NCI-H1092 treated with DMSO at 0.1 percent for 48 hours (cell line): ENCODE results near the gene PCDHB10.
"Not testable (repeated sequence)": the region's sequence is repeated elsewhere in the genome, so short reads cannot be mapped to it uniquely, and the experiment has no call there.

Source experiments
- DNase-seq: peaks from one replicate; lab custom pipeline; 2025; lab: John Stamatoyannopoulos, UW

Gene PCDHB10

DNA sequence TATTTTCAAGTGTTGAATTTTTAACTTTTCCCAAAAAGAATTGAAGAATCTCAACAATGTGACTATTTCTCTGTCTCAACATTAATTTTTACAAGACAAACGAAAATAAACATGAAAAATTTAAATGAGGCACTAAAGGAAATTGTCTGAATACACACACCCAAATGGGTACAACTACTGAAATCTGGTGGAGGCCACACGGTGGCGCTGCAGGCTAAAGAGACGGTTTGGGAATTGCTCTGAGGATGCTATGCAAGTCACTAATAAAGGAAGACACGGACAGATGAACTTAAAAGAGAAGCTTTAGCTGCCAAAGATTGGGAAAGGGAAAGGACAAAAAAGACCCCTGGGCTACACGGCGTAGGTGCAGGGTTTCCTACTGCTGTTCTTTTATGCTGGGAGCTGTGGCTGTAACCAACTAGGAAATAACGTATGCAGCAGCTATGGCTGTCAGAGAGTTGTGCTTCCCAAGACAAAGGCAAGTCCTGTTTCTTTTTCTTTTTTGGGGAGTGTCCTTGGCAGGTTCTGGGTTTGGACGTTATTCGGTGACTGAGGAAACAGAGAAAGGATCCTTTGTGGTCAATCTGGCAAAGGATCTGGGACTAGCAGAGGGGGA, at the start of gene PCDHB10:
TSS of gene PCDHB10 (plus strand) at position 244 of the 616 bp plus-strand sequence. CDS start at position 444, 200 bp downstream.
- DNase-seq, result no peak

DNA sequence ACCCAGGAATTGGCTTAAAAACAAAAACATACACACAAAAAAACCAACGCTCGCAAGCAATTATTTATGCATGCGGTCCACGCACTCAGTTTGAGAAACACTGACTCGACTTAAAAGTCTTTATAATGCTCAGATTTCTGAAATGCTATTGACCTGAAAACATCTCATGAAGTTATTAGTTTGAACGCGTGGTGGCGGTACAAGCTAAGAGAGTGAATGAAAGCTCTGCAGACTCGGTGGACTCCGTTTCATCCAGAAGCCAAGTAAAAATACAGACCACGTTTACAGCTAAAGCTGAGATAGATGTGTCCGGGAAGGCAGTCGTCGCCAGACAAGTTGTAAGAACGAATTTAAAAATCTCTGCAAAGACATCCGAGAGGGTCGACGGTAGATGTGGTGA, 42.3 kb upstream of the PCDHB10 start, which contains the start of gene PCDHB6:
TSS of gene PCDHB6 (plus strand) at position 246 of the 400 bp plus-strand sequence. CDS start 201 bp downstream, outside the sequence.
- DNase-seq, result no peak

DNA sequence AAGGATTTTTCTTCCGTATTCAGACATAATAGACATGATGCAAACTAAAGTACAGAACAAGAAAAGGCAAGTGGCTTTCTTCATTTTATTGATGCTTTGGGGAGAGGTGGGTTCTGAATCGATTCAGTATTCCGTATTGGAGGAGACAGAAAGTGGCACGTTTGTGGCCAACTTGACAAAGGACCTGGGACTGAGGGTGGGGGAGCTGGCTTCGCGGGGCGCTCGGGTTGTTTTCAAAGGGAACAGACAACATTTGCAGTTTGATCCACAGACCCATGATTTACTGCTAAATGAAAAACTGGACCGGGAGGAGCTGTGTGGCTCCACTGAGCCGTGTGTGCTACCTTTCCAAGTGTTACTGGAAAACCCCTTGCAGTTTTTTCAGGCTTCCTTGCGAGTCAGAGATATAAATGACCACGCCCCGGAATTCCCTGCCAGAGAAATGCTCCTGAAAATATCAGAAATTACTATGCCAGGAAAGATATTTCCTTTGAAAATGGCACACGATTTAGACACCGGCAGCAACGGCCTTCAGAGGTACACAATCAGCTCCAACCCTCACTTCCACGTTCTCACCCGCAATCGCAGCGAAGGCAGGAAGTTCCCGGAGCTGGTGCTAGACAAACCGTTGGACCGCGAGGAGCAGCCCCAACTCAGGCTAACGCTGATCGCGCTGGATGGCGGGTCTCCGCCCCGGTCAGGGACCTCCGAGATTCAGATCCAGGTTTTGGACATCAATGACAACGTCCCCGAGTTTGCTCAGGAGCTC, 41.7 kb upstream of the PCDHB10 start:
- no peak for DNase-seq

DNA sequence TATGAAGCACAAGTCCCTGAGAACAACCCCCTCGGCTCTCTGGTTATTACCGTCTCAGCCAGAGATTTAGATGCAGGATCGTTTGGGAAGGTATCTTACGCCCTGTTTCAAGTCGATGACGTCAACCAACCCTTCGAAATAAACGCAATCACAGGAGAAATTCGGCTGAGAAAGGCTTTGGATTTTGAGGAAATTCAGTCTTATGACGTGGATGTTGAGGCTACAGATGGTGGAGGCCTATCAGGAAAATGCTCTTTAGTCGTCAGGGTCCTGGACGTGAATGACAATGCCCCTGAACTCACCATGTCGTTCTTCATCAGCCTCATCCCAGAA, 41.2 kb upstream of the PCDHB10 start:
- no peak for DNase-seq

DNA sequence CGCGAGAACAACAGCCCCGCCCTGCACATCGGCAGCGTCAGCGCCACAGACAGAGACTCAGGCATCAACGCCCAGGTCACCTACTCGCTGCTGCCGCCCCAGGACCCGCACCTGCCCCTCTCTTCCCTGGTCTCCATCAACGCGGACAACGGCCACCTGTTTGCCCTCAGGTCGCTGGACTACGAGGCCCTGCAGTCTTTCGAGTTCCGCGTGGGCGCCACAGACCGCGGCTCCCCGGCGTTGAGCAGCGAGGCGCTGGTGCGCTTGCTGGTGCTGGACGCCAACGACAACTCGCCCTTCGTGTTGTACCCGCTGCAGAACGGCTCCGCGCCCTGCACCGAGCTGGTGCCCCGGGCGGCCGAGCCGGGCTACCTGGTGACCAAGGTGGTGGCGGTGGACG, 40.5 kb upstream of the PCDHB10 start:
- DNase-seq, result not testable (repeated sequence)

DNA sequence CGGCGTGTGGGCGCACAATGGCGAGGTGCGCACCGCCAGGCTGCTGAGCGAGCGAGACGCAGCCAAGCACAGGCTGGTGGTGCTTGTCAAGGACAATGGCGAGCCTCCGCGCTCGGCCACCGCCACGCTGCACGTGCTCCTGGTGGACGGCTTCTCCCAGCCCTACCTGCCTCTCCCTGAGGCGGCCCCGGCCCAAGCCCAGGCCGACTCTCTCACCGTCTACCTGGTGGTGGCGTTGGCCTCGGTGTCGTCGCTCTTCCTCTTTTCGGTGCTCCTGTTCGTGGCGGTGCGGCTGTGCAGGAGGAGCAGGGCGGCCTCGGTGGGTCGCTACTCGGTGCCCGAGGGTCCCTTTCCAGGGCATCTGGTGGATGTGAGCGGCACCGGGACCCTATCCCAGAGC, 40.1 kb upstream of the PCDHB10 start:
- not testable (repeated sequence) for DNase-seq

DNA sequence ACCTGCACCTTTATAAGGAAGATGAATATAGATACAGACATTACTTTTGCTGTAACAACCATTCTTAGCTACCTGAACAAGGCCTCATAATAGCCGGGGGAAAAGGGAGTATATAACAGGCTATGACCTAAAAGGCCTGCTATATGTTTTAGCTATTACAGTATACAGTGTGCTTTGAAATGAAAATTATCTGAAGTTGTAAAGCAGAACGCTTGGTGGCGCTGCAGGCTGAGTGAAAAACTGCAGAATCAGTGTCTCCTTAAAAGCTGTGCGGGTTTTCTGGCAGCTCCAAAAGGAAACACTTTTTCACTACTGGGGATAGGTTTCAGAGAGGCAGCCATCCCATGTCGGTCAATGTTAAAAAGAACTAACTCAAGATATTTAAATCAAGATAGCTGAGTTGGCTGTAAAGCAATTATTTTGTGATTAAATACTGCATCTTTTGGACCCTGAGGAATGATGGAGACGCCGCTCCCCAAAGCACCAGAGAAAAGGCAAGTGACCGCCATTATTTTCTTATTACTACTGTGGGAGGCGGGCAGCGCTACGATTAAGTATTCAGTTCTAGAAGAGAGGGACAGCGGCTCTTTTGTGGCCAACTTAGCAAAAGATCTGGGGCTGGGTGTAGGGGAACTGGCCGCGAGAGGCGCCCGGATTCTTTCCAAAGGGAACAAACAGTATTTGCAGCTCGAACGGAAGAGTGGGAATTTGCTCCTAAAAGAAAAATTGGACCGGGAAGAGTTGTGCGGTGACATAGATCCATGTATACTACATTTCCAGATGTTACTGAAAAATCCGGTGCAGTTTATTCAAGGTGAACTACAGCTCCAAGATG, 36.4 kb upstream of the PCDHB10 start:
- no peak for DNase-seq

DNA sequence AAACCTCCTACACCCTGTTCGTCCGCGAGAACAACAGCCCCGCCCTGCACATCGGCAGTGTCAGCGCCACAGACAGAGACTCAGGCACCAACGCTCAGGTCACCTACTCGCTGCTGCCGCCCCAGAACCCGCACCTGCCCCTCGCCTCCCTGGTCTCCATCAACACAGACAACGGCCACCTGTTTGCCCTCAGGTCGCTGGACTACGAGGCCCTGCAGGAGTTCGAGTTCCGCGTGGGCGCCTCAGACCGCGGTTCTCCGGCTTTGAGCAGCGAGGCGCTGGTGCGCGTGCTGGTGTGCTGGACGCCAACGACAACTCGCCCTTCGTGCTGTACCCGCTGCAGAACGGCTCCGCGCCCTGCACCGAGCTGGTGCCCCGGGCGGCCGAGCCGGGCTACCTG, 34.8 kb upstream of the PCDHB10 start:
- not testable (repeated sequence) for DNase-seq

DNA sequence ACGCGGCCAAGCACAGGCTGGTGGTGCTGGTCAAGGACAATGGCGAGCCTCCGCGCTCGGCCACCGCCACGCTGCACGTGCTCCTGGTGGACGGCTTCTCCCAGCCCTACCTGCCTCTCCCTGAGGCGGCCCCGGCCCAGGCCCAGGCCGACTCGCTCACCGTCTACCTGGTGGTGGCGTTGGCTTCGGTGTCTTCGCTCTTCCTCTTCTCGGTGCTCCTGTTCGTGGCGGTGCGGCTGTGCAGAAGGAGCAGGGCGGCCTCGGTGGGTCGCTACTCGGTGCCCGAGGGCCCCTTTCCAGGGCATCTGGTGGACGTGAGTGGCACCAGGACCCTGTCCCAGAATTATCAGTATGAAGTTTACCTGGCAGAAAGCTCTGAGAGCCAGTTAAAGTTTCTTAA, 34.3 kb upstream of the PCDHB10 start:
- DNase-seq, result not testable (repeated sequence)

DNA sequence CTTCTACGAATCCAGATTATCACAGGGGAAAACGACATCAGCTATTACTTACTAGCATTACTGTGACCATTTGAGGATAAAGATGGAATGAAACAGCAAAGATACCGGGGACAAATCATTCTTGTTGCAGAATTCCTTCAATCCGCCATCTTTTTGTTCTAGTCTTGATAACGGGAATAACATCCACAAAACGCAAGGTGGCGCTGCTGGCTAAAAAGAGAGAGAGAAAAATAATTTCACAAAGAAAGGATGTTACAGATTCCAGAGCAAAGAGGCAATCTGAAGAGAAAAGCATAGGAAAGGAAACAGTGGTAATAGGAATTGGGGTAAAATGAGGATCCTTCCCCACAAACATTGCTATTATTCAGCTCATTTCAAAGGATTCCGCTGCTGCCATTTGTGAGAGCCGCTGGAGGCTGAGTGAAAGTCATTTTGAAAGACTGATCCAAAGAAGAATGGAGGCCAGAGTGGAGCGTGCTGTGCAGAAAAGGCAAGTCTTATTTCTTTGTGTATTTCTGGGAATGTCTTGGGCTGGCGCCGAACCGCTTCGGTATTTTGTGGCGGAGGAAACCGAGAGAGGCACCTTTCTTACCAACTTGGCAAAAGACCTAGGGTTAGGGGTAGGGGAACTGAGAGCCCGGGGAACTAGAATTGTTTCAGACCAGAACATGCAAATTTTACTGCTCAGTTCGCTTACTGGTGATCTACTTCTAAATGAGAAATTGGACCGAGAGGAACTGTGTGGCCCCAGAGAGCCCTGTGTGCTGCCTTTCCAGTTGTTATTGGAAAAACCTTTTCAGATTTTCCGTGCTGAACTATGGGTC, 19.6 kb upstream of the PCDHB10 start, which contains the start of gene PCDHB7:
TSS of gene PCDHB7 (plus strand) at position 264 of the 824 bp plus-strand sequence. CDS start at position 456, 192 bp downstream.
- DNase-seq, result peak; percentile 35

DNA sequence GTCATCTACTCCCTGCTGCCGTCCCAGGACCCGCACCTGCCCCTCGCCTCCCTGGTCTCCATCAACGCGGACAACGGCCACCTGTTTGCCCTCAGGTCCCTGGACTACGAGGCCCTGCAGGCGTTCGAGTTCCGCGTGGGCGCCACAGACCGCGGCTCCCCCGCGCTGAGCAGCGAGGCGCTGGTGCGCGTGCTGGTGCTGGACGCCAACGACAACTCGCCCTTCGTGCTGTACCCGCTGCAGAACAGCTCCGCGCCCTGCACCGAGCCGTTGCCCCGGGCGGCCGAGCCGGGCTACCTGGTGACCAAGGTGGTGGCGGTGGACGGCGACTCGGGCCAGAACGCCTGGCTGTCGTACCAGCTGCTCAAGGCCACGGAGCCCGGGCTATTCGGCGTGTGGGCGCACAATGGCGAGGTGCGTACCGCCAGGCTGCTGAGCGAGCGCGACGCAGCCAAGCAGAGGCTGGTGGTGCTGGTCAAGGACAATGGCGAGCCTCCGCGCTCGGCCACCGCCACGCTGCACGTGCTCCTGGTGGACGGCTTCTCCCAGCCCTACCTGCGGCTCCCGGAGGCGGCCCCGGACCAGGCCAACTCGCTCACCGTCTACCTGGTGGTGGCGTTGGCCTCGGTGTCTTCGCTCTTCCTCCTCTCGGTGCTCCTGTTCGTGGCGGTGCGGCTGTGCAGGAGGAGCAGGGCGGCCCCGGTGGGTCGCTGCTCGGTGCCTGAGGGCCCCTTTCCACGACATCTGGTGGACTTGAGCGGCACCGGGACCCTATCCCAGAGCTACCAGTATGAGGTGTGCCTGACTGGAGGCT, 17.7 kb upstream of the PCDHB10 start:
- not testable (repeated sequence) for DNase-seq

DNA sequence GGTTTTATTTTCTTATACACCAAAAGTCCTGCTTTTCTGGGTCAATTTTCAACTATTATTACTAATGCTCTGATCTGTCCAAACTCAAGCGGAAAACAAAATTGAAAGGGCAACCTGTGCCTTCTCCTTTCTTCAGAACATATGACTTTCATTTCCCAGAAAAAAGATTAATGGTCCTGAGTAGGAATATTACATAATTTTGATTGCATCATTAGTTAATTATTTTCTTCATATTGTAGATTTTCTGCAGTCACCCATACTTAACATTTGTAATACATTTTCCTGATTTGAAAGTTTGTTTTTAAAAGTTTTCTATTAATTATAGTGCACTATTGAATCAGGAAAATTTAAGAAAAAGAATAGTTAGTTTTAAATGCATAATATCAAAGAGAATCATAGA, 16.2 kb upstream of the PCDHB10 start:
- no peak for DNase-seq

DNA sequence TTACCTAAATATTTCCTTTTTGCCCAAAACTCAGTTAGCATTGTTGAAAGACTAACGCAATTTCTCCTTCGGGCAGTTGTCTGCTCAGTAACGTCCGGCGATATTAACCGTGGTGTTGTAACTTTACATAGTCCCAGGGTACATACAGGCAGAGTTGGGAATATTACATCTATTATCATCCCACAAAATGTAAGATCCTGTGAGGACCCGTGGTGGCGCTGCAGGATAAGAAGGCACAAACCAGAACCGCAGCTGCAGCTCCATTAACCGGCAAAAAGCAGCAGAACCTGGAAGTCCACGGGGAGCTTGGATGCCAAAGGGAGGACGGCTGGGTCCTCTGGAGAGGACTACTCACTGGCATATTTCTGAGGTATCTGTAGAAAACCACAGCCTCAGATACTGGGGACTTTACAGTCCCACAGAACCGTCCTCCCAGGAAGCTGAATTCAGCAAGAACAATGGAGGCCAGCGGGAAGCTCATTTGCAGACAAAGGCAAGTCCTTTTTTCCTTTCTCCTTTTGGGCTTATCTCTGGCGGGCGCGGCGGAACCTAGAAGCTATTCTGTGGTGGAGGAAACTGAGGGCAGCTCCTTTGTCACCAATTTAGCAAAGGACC, 14.5 kb upstream of the PCDHB10 start, which contains the start of gene PCDHB8:
TSS of gene PCDHB8 (plus strand) at position 214 of the 615 bp plus-strand sequence. CDS start at position 459, 245 bp downstream.
- DNase-seq, result peak; percentile 23

DNA sequence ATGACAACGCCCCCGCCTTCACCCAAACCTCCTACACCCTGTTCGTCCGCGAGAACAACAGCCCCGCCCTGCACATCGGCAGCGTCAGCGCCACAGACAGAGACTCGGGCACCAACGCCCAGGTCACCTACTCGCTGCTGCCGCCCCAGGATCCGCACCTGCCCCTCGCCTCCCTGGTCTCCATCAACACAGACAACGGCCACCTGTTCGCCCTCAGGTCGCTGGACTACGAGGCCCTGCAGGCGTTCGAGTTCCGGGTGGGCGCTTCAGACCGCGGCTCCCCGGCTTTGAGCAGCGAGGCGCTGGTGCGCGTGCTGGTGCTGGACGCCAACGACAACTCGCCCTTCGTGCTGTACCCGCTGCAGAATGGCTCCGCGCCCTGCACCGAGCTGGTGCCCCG, 12.8 kb upstream of the PCDHB10 start:
- DNase-seq, result not testable (repeated sequence)

DNA sequence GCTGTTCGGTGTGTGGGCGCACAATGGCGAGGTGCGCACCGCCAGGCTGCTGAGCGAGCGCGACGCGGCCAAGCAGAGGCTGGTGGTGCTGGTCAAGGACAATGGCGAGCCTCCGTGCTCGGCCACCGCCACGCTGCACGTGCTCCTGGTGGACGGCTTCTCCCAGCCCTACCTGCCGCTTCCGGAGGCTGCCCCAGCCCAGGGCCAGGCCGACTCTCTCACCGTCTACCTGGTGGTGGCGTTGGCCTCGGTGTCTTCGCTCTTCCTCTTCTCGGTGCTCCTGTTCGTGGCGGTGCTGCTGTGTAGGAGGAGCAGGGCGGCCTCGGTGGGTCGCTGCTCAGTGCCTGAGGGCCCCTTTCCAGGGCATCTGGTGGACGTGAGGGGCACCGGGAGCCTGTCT, 12.3 kb upstream of the PCDHB10 start:
- not testable (repeated sequence) for DNase-seq

DNA sequence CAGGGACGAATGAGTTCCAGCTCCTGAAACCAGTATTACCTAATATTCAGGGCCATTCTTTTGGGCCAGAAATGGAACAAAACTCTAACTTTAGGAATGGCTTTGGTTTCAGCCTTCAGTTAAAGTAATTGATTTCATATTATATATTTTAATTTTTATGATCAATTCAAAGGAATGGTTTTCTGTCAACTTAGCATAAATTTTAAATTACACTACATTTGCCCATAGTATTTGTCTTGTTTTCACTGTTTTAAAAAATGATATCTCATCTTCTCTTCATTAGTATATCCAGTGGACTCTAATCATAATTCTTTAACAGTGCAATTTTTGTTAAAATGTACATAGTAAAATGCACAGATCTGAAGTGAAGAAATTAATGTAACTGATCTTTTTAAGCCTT, 11.8 kb upstream of the PCDHB10 start:
- no peak for DNase-seq

DNA sequence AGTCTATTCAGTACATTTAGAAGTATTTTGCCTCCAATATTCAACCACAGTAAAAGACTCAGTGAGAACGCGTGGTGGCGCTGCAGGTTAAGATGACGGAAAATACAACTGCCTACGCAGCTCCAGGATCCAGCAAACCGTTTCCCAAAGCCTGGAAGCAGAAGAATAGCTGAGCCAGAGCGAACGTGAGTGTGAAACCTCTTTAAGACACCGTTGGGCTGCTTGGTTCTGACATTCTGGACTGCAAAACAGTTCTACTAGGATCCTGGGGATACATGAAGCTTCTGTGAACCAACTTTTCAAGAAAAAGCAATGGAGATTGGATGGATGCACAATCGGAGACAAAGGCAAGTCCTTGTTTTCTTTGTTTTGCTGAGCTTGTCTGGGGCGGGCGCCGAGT, 9.9 kb upstream of the PCDHB10 start, which contains the start of gene PCDHB16:
TSS of gene PCDHB16 (plus strand) at position 140 of the 400 bp plus-strand sequence. CDS start at position 313, 173 bp downstream.
- DNase-seq, result peak; percentile 24

DNA sequence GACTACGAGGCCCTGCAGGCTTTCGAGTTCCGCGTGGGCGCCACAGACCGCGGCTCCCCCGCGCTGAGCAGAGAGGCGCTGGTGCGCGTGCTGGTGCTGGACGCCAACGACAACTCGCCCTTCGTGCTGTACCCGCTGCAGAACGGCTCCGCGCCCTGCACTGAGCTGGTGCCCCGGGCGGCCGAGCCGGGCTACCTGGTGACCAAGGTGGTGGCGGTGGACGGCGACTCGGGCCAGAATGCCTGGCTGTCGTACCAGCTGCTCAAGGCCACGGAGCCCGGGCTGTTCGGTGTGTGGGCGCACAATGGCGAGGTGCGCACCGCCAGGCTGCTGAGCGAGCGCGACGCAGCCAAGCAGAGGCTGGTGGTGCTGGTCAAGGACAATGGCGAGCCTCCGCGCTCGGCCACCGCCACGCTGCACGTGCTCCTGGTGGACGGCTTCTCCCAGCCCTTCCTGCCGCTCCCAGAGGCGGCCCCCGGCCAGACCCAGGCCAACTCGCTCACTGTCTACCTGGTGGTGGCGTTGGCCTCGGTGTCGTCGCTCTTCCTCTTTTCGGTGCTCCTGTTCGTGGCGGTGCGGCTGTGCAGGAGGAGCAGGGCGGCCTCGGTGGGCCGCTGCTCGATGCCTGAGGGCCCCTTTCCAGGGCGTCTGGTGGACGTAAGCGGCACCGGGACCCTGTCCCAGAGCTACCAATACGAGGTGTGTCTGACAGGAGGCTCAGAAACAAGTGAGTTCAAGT, 7.9 kb upstream of the PCDHB10 start:
- not testable (repeated sequence) for DNase-seq

DNA sequence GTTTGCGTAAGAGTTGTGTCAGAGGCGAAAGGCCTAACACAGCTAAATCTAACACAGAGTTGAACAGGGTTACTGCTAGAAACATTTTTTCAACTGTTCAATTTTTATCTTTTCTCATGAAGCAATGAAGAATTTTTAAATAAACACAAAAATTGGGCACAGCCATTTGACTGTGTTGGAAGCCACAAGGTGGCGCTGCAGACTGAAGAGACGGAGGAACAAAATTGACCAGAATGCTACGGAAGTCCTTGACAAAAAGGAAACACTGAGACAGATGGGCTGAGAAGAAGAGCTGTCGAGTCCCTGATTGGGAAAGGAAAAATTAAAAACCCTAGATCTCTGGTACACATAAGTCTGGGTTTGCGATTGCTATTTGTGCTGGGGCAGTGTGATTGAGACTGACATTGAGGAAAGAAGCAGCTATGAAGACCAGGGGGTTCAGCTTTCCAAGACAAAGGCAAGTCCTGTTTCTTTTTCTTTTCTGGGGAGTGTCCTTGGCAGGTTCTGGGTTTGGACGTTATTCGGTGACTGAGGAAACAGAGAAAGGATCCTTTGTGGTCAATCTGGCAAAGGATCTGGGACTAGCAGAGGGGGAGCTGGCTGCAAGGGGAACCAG, 5.1 kb upstream of the PCDHB10 start, which contains the start of gene PCDHB9:
TSS of gene PCDHB9 (plus strand) at position 265 of the 616 bp plus-strand sequence. CDS start at position 423, 158 bp downstream.
- peak; percentile 27 for DNase-seq
